Endodermal cell (in vitro differentiated cells): Measurements from ENCODE around the gene MEOX2. TPM values are rescaled to one million over a fixed set of nuclear protein-coding genes. Genes with fewer than 3 reads are reported as not detected.
A peak's percentile ranks its signal among the peaks of the same experiment; 100 is the strongest.

Source experiments
- DNase-seq: peaks from one replicate; pipeline ENCODE4 v3.0.0-alpha.2; 2017
- H3K27ac ChIP-seq: 2 replicates; pipeline ENCODE4 v1.5.1; 2013; ENCODE audit warnings: mild to moderate bottlenecking, low read depth, low read length, moderate library complexity
- H3K27me3 ChIP-seq: 2 replicates; pipeline ENCODE4 v1.6.1; 2013; ENCODE audit warnings: mild to moderate bottlenecking, low read length, moderate library complexity; ENCODE audit not compliant: insufficient read depth, control insufficient read depth, poor library complexity, severe bottlenecking
- H3K36me3 ChIP-seq: 2 replicates; pipeline ENCODE4 v1.7.0; 2013; ENCODE audit warnings: mild to moderate bottlenecking, low read length, moderate library complexity; ENCODE audit not compliant: control insufficient read depth, insufficient read depth
- H3K4me1 ChIP-seq: one replicate; pipeline ENCODE4 v1.7.0; 2013; ENCODE audit warnings: low read length; ENCODE audit not compliant: control insufficient read depth, insufficient read depth
- H3K4me3 ChIP-seq: 2 replicates; pipeline ENCODE4 v1.5.1; 2013; ENCODE audit warnings: mild to moderate bottlenecking, low read length, moderate library complexity
- H3K9ac ChIP-seq: 2 replicates; pipeline ENCODE4 v1.6.1; 2013; ENCODE audit warnings: mild to moderate bottlenecking, low read length, moderate library complexity; ENCODE audit not compliant: poor library complexity, severe bottlenecking; ENCODE audit errors: extremely low read depth
- H3K9me3 ChIP-seq: 2 replicates; pipeline ENCODE4 v1.6.1; 2013; ENCODE audit warnings: mild to moderate bottlenecking, low read length, moderate library complexity; ENCODE audit not compliant: control insufficient read depth
- H3K27ac Mint-ChIP-seq: 2 replicates; pipeline ENCODE4 v1.8.0; 2020; ENCODE audit warnings: mixed read lengths
- H3K27me3 Mint-ChIP-seq: 2 replicates; pipeline ENCODE4 v1.8.0; 2021; ENCODE audit warnings: mild to moderate bottlenecking, mixed read lengths; ENCODE audit not compliant: insufficient read depth
- H3K36me3 Mint-ChIP-seq: 2 replicates; pipeline ENCODE4 v1.8.0; 2020; ENCODE audit warnings: low read depth, mixed read lengths
- H3K4me1 Mint-ChIP-seq: 2 replicates; pipeline ENCODE4 v1.8.0; 2020; ENCODE audit warnings: mixed read lengths
- H3K4me3 Mint-ChIP-seq: 2 replicates; pipeline ENCODE4 v1.8.0; 2020; ENCODE audit warnings: mild to moderate bottlenecking, moderate library complexity, mixed read lengths
- H3K9me3 Mint-ChIP-seq: 2 replicates; pipeline ENCODE4 v1.8.0; 2020; ENCODE audit warnings: mild to moderate bottlenecking, mixed read lengths
- CTCF ChIP-seq: fragments of 200-600 bp; sonication (generic); conservative IDR thresholded peaks from 2 replicates; pipeline ENCODE4 v1.5.0; 2021; ENCODE audit warnings: antibody characterized with exemption, mild to moderate bottlenecking
- WGBS, 2 experiments: methylation state at CpG; one replicate each; pipeline versions ENCODE4 v1.1.5 to v1.1.7; 2013; ENCODE audit warnings: missing lambda C conversion rate in 2 of 2, mixed read lengths in 1 of 2; ENCODE audit not compliant: insufficient coverage in 1 of 2, insufficient read length in 1 of 2; 5-methylcytosine and 5-hydroxymethylcytosine counted together
- total RNA-seq, 2 donors: library from RNA; stranded (reverse); fragmentation: NEBNext Ultra II Directional in 1 of 2; extraction: Animal tissue kit (Norgen Biotek cat#: 25700) in 1 of 2; gene quantifications; 2 replicates in 1 of 2; 3 replicates in 1 of 2; pipeline ENCODE4 v1.2.1, GENCODE V29; 2021

The MEOX2 gene
- total RNA-seq, 2 donors from 2014 or later, result not detected

GRCh38 chr7:15685358-15686294 is 857 bp downstream of the MEOX2 start:
- Mint-ChIP-seq H3K4me3 (peak overlapping the region; percentile 59), H3K4me1 (peaks cover 28% of the 10 kb centered on the region), H3K36me3 (no peaks in the 10 kb centered on the region), H3K9me3 (no peaks in the 10 kb centered on the region), H3K27ac (no peak overlapping the region), H3K27me3 (peaks cover 73% of the 10 kb centered on the region)
- Histone ChIP-seq H3K4me1 (no peaks in the 10 kb centered on the region), H3K27me3 (peaks cover 79% of the 10 kb centered on the region), H3K36me3 (no peaks in the 10 kb centered on the region), H3K9ac (no peak overlapping the region), H3K4me3 (peak overlapping the region; percentile 73), H3K27ac (no peak overlapping the region), H3K9me3 (no peaks in the 10 kb centered on the region)
- TF ChIP-seq CTCF, result no peak
- peak; percentile 84 for DNase-seq
- 2 to 7% methylated on average over 12 to 54 of the region's 54 CpGs for WGBS, 2 experiments

GRCh38 chr7:15684871-15685270 is 1.6 kb downstream of the MEOX2 start:
- H3K9ac ChIP-seq, result no peak overlapping the region
- no peaks in the 10 kb centered on the region for H3K4me1 ChIP-seq
- H3K4me3 Mint-ChIP-seq, result peak overlapping the region; percentile 59
- peaks cover 78% of the 10 kb centered on the region for H3K27me3 ChIP-seq
- TF ChIP-seq CTCF, result peak; percentile 15
- H3K27ac Mint-ChIP-seq, result no peak overlapping the region
- H3K4me3 ChIP-seq, result peak overlapping the region; percentile 73
- no peaks in the 10 kb centered on the region for H3K36me3 ChIP-seq
- no peak overlapping the region for H3K27ac ChIP-seq
- DNase-seq, result peak; percentile 49
- H3K9me3 Mint-ChIP-seq, result no peaks in the 10 kb centered on the region
- no peaks in the 10 kb centered on the region for H3K36me3 Mint-ChIP-seq
- peaks cover 73% of the 10 kb centered on the region for H3K27me3 Mint-ChIP-seq
- WGBS, 2 experiments, result 17 to 23% methylated on average over 1 to 9 of the region's 9 CpGs
- peaks cover 28% of the 10 kb centered on the region for H3K4me1 Mint-ChIP-seq
- no peaks in the 10 kb centered on the region for H3K9me3 ChIP-seq

- Mint-ChIP-seq H3K9me3 (no peaks in the 10 kb centered on the region), H3K27ac (no peak overlapping the region), H3K36me3 (no peaks in the 10 kb centered on the region), H3K4me3 (no peak overlapping the region), H3K4me1 (peaks cover 28% of the 10 kb centered on the region), H3K27me3 (peaks cover 72% of the 10 kb centered on the region)
- no peaks in the 10 kb centered on the region for H3K36me3 ChIP-seq
- no peaks in the 10 kb centered on the region for H3K4me1 ChIP-seq
- no peak for DNase-seq
- no peak overlapping the region for H3K27ac ChIP-seq
- H3K9ac ChIP-seq, result no peak overlapping the region
- no peak for TF ChIP-seq CTCF
- no peak overlapping the region for H3K4me3 ChIP-seq
- WGBS, 2 experiments, result 80 to 97% methylated on average over 3 to 7 of the region's 8 CpGs
- peaks cover 73% of the 10 kb centered on the region for H3K27me3 ChIP-seq
- no peaks in the 10 kb centered on the region for H3K9me3 ChIP-seq
Observed at GRCh38 chr7:15684111-15684800, 2.2 kb downstream of the MEOX2 start.
